Liver (tissue), 9 donors: ENCODE measurements around the gene LCP2. TPM values are rescaled to one million over a fixed set of nuclear protein-coding genes. Genes with fewer than 3 reads are reported as not detected.
A peak's percentile ranks its signal among the peaks of the same experiment; 100 is the strongest.

ENCODE experiments used
- DNase-seq: peaks from one replicate; pipeline ENCODE4 v3.0.0-alpha.2; 2017; ENCODE audit warnings: low spot score
- H3K27ac ChIP-seq, 2 donors: one replicate each; pipeline ENCODE4 v1.7.0; 2013; ENCODE audit warnings: inconsistent platforms in 2 of 2, low read length in 2 of 2, control low read depth in 1 of 2, low read depth in 1 of 2, mild to moderate bottlenecking in 1 of 2
- H3K27me3 ChIP-seq, 4 donors: one replicate each; pipeline versions ENCODE4 v1.6.1 to v1.7.0; 2013; ENCODE audit warnings: low read length in 3 of 4, inconsistent platforms in 1 of 4, mild to moderate bottlenecking in 1 of 4, moderate library complexity in 1 of 4; ENCODE audit not compliant: control insufficient read depth in 4 of 4, insufficient read depth in 4 of 4
- H3K36me3 ChIP-seq, 4 donors: one replicate each; pipeline versions ENCODE4 v1.6.1 to v1.7.0; 2013; ENCODE audit warnings: low read length in 3 of 4, mild to moderate bottlenecking in 3 of 4, low read depth in 1 of 4, moderate library complexity in 1 of 4; ENCODE audit not compliant: control insufficient read depth in 4 of 4, insufficient read depth in 3 of 4
- H3K4me1 ChIP-seq, 4 donors: one replicate each; pipeline versions ENCODE4 v1.6.1 to v1.7.0; 2013; ENCODE audit warnings: low read length in 3 of 4, mild to moderate bottlenecking in 3 of 4, moderate library complexity in 1 of 4; ENCODE audit not compliant: control insufficient read depth in 4 of 4, insufficient read depth in 4 of 4
- H3K4me3 ChIP-seq, 3 donors: one replicate each; pipeline versions ENCODE4 v1.6.1 to v1.7.0; 2013; ENCODE audit warnings: low read length in 3 of 3, control low read depth in 1 of 3, low read depth in 1 of 3, mild to moderate bottlenecking in 1 of 3
- H3K9ac ChIP-seq, 2 donors: one replicate each; pipeline ENCODE4 v1.7.0; 2013; ENCODE audit warnings: low read length in 2 of 2, mild to moderate bottlenecking in 2 of 2, moderate library complexity in 2 of 2, control low read depth in 1 of 2, low read depth in 1 of 2
- H3K9me3 ChIP-seq, 4 donors: one replicate each; pipeline versions ENCODE4 v1.6.1 to v1.7.0; 2013; ENCODE audit warnings: low read length in 3 of 4; ENCODE audit not compliant: control insufficient read depth in 4 of 4
- ATF3 ChIP-seq: IDR thresholded peaks from 2 replicates; pipeline ENCODE4 v1.6.1; 2016; ENCODE audit warnings: antibody characterized with exemption
- CTCF ChIP-seq: fragments of 150-350 bp; IDR thresholded peaks from 2 replicates; pipeline ENCODE4 v1.5.1; 2017; ENCODE audit warnings: improper control_type of control experiment, low read depth, low read length; ENCODE audit not compliant: missing input control
- EGR1 ChIP-seq, 2 donors: IDR thresholded peaks; 2 replicates each; pipeline ENCODE4 v1.6.1; 2016 to 2018; ENCODE audit warnings: antibody characterized with exemption in 2 of 2, low read depth in 2 of 2
- FOXA1 ChIP-seq: IDR thresholded peaks from 2 replicates; pipeline ENCODE4 v1.6.1; 2016; ENCODE audit warnings: antibody characterized with exemption
- FOXA2 ChIP-seq: IDR thresholded peaks from 2 replicates; pipeline ENCODE4 v1.6.1; 2016; ENCODE audit warnings: antibody characterized with exemption
- GABPA ChIP-seq, 2 donors: IDR thresholded peaks in 1 of 2; conservative IDR thresholded peaks in 1 of 2; 2 replicates each; pipeline ENCODE4 v1.6.1; 2016; ENCODE audit warnings: antibody characterized with exemption in 2 of 2, mild to moderate bottlenecking in 1 of 2, moderate library complexity in 1 of 2
- HNF4A ChIP-seq, 2 donors: conservative IDR thresholded peaks; 2 replicates each; pipeline ENCODE4 v1.6.1; 2016; ENCODE audit warnings: antibody characterized with exemption in 2 of 2, mild to moderate bottlenecking in 2 of 2
- HNF4G ChIP-seq: IDR thresholded peaks from 2 replicates; pipeline ENCODE4 v1.6.1; 2016; ENCODE audit warnings: antibody characterized with exemption
- JUND ChIP-seq, 2 donors: IDR thresholded peaks; 2 replicates each; pipeline ENCODE4 v1.6.1; 2016; ENCODE audit warnings: antibody characterized with exemption in 2 of 2
- MAX ChIP-seq: IDR thresholded peaks from 2 replicates; pipeline ENCODE4 v1.6.1; 2016; ENCODE audit warnings: antibody characterized with exemption
- NR2F2 ChIP-seq: IDR thresholded peaks from 2 replicates; pipeline ENCODE4 v1.6.1; 2016; ENCODE audit warnings: antibody characterized with exemption
- RAD21 ChIP-seq, 2 donors: IDR thresholded peaks; 2 replicates each; pipeline ENCODE4 v1.6.1; 2016; ENCODE audit warnings: antibody characterized with exemption in 2 of 2, mild to moderate bottlenecking in 2 of 2
- REST ChIP-seq: IDR thresholded peaks from 2 replicates; pipeline ENCODE4 v1.6.1; 2016; ENCODE audit warnings: antibody characterized with exemption, mild to moderate bottlenecking
- RXRA ChIP-seq, 2 donors: IDR thresholded peaks; 2 replicates each; pipeline ENCODE4 v1.6.1; 2017 to 2018; ENCODE audit warnings: antibody characterized with exemption in 2 of 2, mild to moderate bottlenecking in 1 of 2
- SP1 ChIP-seq: IDR thresholded peaks from 2 replicates; pipeline ENCODE4 v1.6.1; 2018; ENCODE audit warnings: antibody characterized with exemption, mild to moderate bottlenecking
- TAF1 ChIP-seq: conservative IDR thresholded peaks from 2 replicates; pipeline ENCODE4 v1.6.1; 2016; ENCODE audit warnings: antibody characterized with exemption, mild to moderate bottlenecking
- YY1 ChIP-seq: IDR thresholded peaks from 2 replicates; pipeline ENCODE4 v1.6.1; 2016; ENCODE audit warnings: antibody characterized with exemption, mild to moderate bottlenecking
- ZBTB33 ChIP-seq: IDR thresholded peaks from 2 replicates; pipeline ENCODE4 v1.6.1; 2016; ENCODE audit warnings: antibody characterized with exemption
- WGBS: extraction: QIAGEN DNeasy Blood & Tissue Kit; methylation state at CpG from one replicate; pipeline ENCODE4 v1.1.7; 2013; 5-methylcytosine and 5-hydroxymethylcytosine counted together
- polyA plus RNA-seq, 2 donors: library from polyadenylated mRNA; stranded (reverse) in 1 of 2; unstranded in 1 of 2; fragments of 200-250 nt in 1 of 2; fragments of >200 nt in 1 of 2; fragmentation: Nextera tagmentation in 1 of 2; extraction: Ambion mirVana in 1 of 2; gene quantifications; one replicate each; pipeline versions ENCODE4 v1.2.1 to v1.2.3, GENCODE V29; 2013 to 2015
- total RNA-seq, 2 donors: library from RNA; depleted of rRNA; stranded (reverse); fragments of >200 nt; gene quantifications; one replicate each; pipeline ENCODE4 v1.2.3, GENCODE V29; 2014
- donor health status: healthy.
- donor health status: healthy.
- donor health status: healthy.
- donor health status: healthy.
- donor health status: healthy.

The LCP2 gene
- total and polyA plus RNA-seq, 4 donors = 3.6 to 16.3 (median 6.7) TPM

- peaks cover 0 to 5% (median 0%) of the 10 kb centered on the region in 4 donors for H3K9me3 ChIP-seq
- 53% methylated on average over 9 of the region's 9 CpGs for WGBS
Measured at GRCh38 chr5:170278611-170279458, 18.7 kb downstream of the LCP2 start.

More at GRCh38 chr5:170278611-170279458, 18.7 kb downstream of the LCP2 start:
- peak overlapping the region in 1 of 2 donors; percentile 24 for H3K27ac ChIP-seq
- H3K9ac ChIP-seq = no peak overlapping the region
- peaks cover 0 to 2% (median 0%) of the 10 kb centered on the region in 4 donors for H3K36me3 ChIP-seq
- H3K4me1 ChIP-seq = peaks cover 0 to 6% (median 3%) of the 10 kb centered on the region in 4 donors
- no peak for TF ChIP-seq EGR1 (IDR thresholded peaks at IDR 0.05; ENCODE audit: low read depth in 2 of 2)
- no peak for TF ChIP-seq GABPA (IDR thresholded peaks at IDR 0.05 in 1 of 2, conservative IDR thresholded peaks at IDR 0.05 in 1 of 2)
- no peak for TF ChIP-seq JUND (IDR thresholded peaks at IDR 0.05)
- TF ChIP-seq REST = no peak
- TF ChIP-seq CTCF = no peak
- no peak for TF ChIP-seq RXRA (IDR thresholded peaks at IDR 0.05)
- TF ChIP-seq ATF3 = no peak
- no peak for TF ChIP-seq RAD21 (IDR thresholded peaks at IDR 0.05)
- no peak for TF ChIP-seq YY1
- no peak for TF ChIP-seq MAX
- no peak for TF ChIP-seq FOXA2
- no peak for TF ChIP-seq SP1
- TF ChIP-seq HNF4G = no peak
- TF ChIP-seq ZBTB33 = no peak
- no peak for TF ChIP-seq FOXA1
- no peak for TF ChIP-seq TAF1
- no peak for TF ChIP-seq HNF4A (conservative IDR thresholded peaks at IDR 0.05)
- TF ChIP-seq NR2F2 = no peak
- no peak overlapping the region for H3K4me3 ChIP-seq
- DNase-seq = no peak
- no peaks in the 10 kb centered on the region for H3K27me3 ChIP-seq
